Endothelial cell of umbilical vein (primary cell): ENCODE results near the gene NR3C2. TPM values are rescaled to one million over a fixed set of nuclear protein-coding genes. Genes with fewer than 3 reads are reported as not detected.

ENCODE experiments used
- BruUV-seq: library from RNA; stranded (reverse); fragments of 400-500 nt; replicated peaks from 2 replicates; lab custom pipeline; 2021; lab: Mats Ljungman, UMichigan
- CTCF ChIA-PET: fragments of 300-600, 350-600 bp; sonication (Branson Sonifier 250); formaldehyde crosslinking; loops from one replicate; lab custom pipeline; 2021; ENCODE audit warnings: antibody characterized with exemption, inconsistent platforms; lab: Charles Lee
- POLR2A ChIA-PET: fragments of 300-600, 350-600 bp; sonication (Branson Sonifier 250); formaldehyde crosslinking; loops from one replicate; lab custom pipeline; 2021; ENCODE audit warnings: antibody characterized with exemption, inconsistent platforms; lab: Charles Lee
- DNase-seq: peaks from one replicate; pipeline ENCODE4 v3.0.0-alpha.2; 2011; ENCODE audit warnings: low read depth, low spot score
- FAIRE-seq: peaks from 2 replicates; lab custom pipeline; 2011; peaks lifted over from hg19 to GRCh38; lab: Jason Lieb, UNC
- H2AFZ ChIP-seq: 2 replicates; pipeline ENCODE4 v1.6.0; 2012; ENCODE audit warnings: low read depth, low read length, control low read depth, inconsistent platforms
- H3K27ac ChIP-seq: 2 replicates; pipeline ENCODE4 v1.5.1; 2011; ENCODE audit warnings: low read depth, mild to moderate bottlenecking, control low read depth, low read length, moderate library complexity; ENCODE audit not compliant: insufficient read depth
- H3K27me3 ChIP-seq, 2 experiments: 2 replicates each; pipeline versions ENCODE4 v1.6.0 to v1.6.1; 2011; ENCODE audit warnings: low read length in 2 of 2, mixed read lengths in 1 of 2; ENCODE audit not compliant: control insufficient read depth in 2 of 2, insufficient read depth in 2 of 2
- H3K36me3 ChIP-seq, 2 experiments: 2 replicates in 1 of 2; 3 replicates in 1 of 2; pipeline ENCODE4 v1.5.1; 2011; ENCODE audit warnings: low read length in 2 of 2, mild to moderate bottlenecking in 1 of 2, moderate library complexity in 1 of 2; ENCODE audit not compliant: control insufficient read depth in 2 of 2, insufficient read depth in 2 of 2; ENCODE audit errors: extremely low read depth in 1 of 2
- H3K4me1 ChIP-seq: 3 replicates; pipeline ENCODE4 v1.5.1; 2011; ENCODE audit warnings: mild to moderate bottlenecking, low read length; ENCODE audit not compliant: control insufficient read depth, insufficient read depth; ENCODE audit errors: extremely low read depth
- H3K4me2 ChIP-seq: 2 replicates; pipeline ENCODE4 v1.6.1; 2011; ENCODE audit warnings: low read length, control low read depth, mixed read lengths; ENCODE audit not compliant: insufficient read depth
- H3K4me3 ChIP-seq, 3 experiments: fragments of 200-600 bp in 1 of 3; sonication (generic), shearing (Covaris generic) in 1 of 3; replicated peaks in 1 of 3; 2 replicates each; pipeline ENCODE4 v1.5.1; 2011 to 2016; ENCODE audit warnings: control low read depth in 3 of 3, low read length in 3 of 3, mild to moderate bottlenecking in 2 of 3, inconsistent platforms in 1 of 3, low read depth in 1 of 3, moderate library complexity in 1 of 3; ENCODE audit not compliant: insufficient read depth in 1 of 3
- H3K79me2 ChIP-seq: 2 replicates; pipeline ENCODE4 v1.6.0; 2012; ENCODE audit warnings: low read length, inconsistent platforms; ENCODE audit not compliant: control insufficient read depth, insufficient read depth
- H3K9ac ChIP-seq: replicated peaks from 2 replicates; pipeline ENCODE3; 2011; ENCODE audit warnings: low read length, control low read depth; ENCODE audit not compliant: insufficient read depth; ENCODE audit errors: extremely low read depth
- H3K9me1 ChIP-seq: replicated peaks from 3 replicates; pipeline ENCODE4 v1.6.0; 2011; ENCODE audit warnings: mild to moderate bottlenecking, low read length; ENCODE audit not compliant: control insufficient read depth, insufficient read depth; ENCODE audit errors: extremely low read depth
- H3K9me3 ChIP-seq: replicated peaks from 2 replicates; pipeline ENCODE4 v1.5.1; 2012; ENCODE audit warnings: low read length, inconsistent platforms; ENCODE audit not compliant: control insufficient read depth, insufficient read depth
- H4K20me1 ChIP-seq: replicated peaks from 2 replicates; pipeline ENCODE3; 2011; ENCODE audit warnings: mild to moderate bottlenecking, low read length; ENCODE audit not compliant: control insufficient read depth, insufficient read depth; ENCODE audit errors: extremely low read depth
- EZH2 ChIP-seq: IDR thresholded peaks from 2 replicates; pipeline ENCODE4 v1.6.1; 2012; ENCODE audit warnings: borderline replicate concordance, low read depth, mild to moderate bottlenecking, moderate library complexity, low read length, inconsistent platforms; ENCODE audit not compliant: severe bottlenecking
- GATA2 ChIP-seq: IDR thresholded peaks from 2 replicates; pipeline ENCODE4 v1.7.0; 2011; ENCODE audit warnings: low read depth, mild to moderate bottlenecking, moderate library complexity, mixed read lengths, low read length; ENCODE audit not compliant: insufficient read length, insufficient read depth
- JUN ChIP-seq: IDR thresholded peaks from 2 replicates; pipeline ENCODE4 v1.6.1; 2011; ENCODE audit warnings: borderline replicate concordance, low read depth; ENCODE audit not compliant: insufficient read length, insufficient read depth
- MYC ChIP-seq: IDR thresholded peaks from one replicate; pipeline ENCODE4 v1.6.1; 2011; ENCODE audit warnings: mild to moderate bottlenecking, low read depth, low read length
- POLR2A ChIP-seq: IDR thresholded peaks from 2 replicates; pipeline ENCODE4 v1.6.1; 2012; ENCODE audit warnings: low read depth, mild to moderate bottlenecking, control low read depth, low read length
- POLR2AphosphoS5 ChIP-seq: IDR thresholded peaks from 2 replicates; pipeline ENCODE4 v1.6.1; 2012; ENCODE audit warnings: low read depth, mild to moderate bottlenecking, control low read depth, low read length, moderate library complexity; ENCODE audit not compliant: insufficient read depth
- dilution Hi-C: fragments of 300-500 bp; cut with MboI; formaldehyde crosslinking; loops from one replicate; pipeline ENCODE4 v1.15.0; 2019; ENCODE audit warnings: low sequenced_read_pairs; ENCODE audit not compliant: extremely low pct_ligation_motif_present
- intact Hi-C: fragments of 100-400 bp; cut with micrococcal nuclease; formaldehyde crosslinking; loops from one replicate; pipeline ENCODE4 v1.10.0; 2022
- polyA plus RNA-seq, 4 experiments: library from polyadenylated mRNA; depleted of rRNA in 3 of 4; stranded (reverse) in 3 of 4; unstranded in 1 of 4; fragments of >200 nt; gene quantifications; 2 replicates each; pipeline versions ENCODE4 v1.2.1 to v1.2.3, GENCODE V29; 2011 to 2012; ENCODE audit warnings: missing spikeins in 1 of 4
- total RNA-seq: library from RNA; stranded (reverse); gene quantifications from 2 replicates; pipeline ENCODE4 v1.2.3, GENCODE V29; 2021
- TF ChIP-seq, protein P1 (sequence below): IDR thresholded peaks from 2 replicates; pipeline ENCODE4 v1.6.1; 2011; ENCODE audit not compliant: insufficient read depth, insufficient read length

Gene NR3C2
- total and polyA plus RNA-seq, 2 donors (not counting 3 experiments of a cell fraction or from before 2014, with no cell fraction given) = 4.8 to 16.4 TPM

DNA sequence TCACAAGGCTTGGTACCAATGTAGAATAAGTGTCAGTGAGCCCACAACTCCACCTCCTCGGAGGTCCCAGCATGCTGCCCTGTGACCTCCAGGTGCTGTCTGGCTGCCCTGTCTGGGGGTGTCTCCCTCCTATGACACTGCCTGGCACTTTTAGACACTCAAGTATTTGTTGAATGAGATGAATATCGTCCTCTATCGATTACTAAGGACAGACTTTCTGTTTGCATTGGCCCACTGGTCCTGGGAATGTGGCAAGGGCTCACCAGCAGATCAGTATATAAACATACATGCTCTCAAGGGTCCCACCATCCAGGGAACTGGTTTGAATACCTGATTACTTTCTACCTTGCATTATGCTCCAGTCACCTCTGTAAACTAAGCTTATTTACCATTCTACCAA is 333.0 kb downstream of the NR3C2 start:
- Histone ChIP-seq H3K4me1 (no peaks in the 10 kb centered on the region), H4K20me1 (no peaks in the 10 kb centered on the region), H3K4me3 (no peak overlapping the region), H3K4me2 (no peak overlapping the region), H3K27me3 (no peaks in the 10 kb centered on the region), H3K9me3 (no peaks in the 10 kb centered on the region), H3K9me1 (no peaks in the 10 kb centered on the region), H3K9ac (no peak overlapping the region), H3K27ac (no peak overlapping the region), H3K36me3 (peaks cover 0 to 1% of the 10 kb centered on the region in 2 experiments), H3K79me2 (no peaks in the 10 kb centered on the region), H2AFZ (no peak overlapping the region)
- ChIA-PET CTCF (interaction anchor here (0.5 kb wide), 1 partner anchor 21 kb away, joined by 4 read pairs; no protein-coding TSS in a partner anchor), POLR2A (no interaction called here)
- DNase-seq (no peak), FAIRE-seq (no peak)
- dilution Hi-C loops = no loop called here
- intact Hi-C loops = no loop called here
- TF ChIP-seq POLR2A (no peak), POLR2AphosphoS5 (no peak), EZH2 (no peak), JUN (no peak), MYC (no peak), GATA2 (no peak)
- TF ChIP-seq, protein P1, sequence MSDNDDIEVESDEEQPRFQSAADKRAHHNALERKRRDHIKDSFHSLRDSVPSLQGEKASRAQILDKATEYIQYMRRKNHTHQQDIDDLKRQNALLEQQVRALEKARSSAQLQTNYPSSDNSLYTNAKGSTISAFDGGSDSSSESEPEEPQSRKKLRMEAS = no peak
- BruUV-seq = no TSS peak

GRCh38 chr4:148108766-148109165 is 333.4 kb downstream of the NR3C2 start:
- H3K4me3 ChIP-seq = no peak overlapping the region
- no peak overlapping the region for H3K27ac ChIP-seq
- DNase-seq (no peak), FAIRE-seq (no peak)
- H3K9me3 ChIP-seq = no peaks in the 10 kb centered on the region
- intact Hi-C loops (no loop called here), dilution Hi-C loops (no loop called here)
- no peaks in the 10 kb centered on the region for H3K4me1 ChIP-seq
- POLR2A ChIA-PET = no interaction called here
- no peaks in the 10 kb centered on the region for H3K27me3 ChIP-seq
- no peaks in the 10 kb centered on the region for H3K9me1 ChIP-seq
- H2AFZ ChIP-seq = no peak overlapping the region
- H3K4me2 ChIP-seq = no peak overlapping the region
- TF ChIP-seq JUN = no peak
- no peak overlapping the region for H3K9ac ChIP-seq
- CTCF ChIA-PET = interaction anchor here (0.5 kb wide), 1 partner anchor 22 kb away, joined by 4 read pairs; no protein-coding TSS in a partner anchor
- H3K36me3 ChIP-seq = no peaks in the 10 kb centered on the region
- BruUV-seq = no TSS peak
- no peaks in the 10 kb centered on the region for H4K20me1 ChIP-seq
- no peaks in the 10 kb centered on the region for H3K79me2 ChIP-seq
